Activated CD8-positive, alpha-beta memory T cell treated with anti-CD3 and anti-CD28 coated beads for 48 hours (primary cell): ENCODE results near the gene SLC2A9.
"Not testable (repeated sequence)": the region's sequence is repeated elsewhere in the genome, so short reads cannot be mapped to it uniquely, and the experiment has no call there.

Experiments
- DNase-seq, 3 experiments: peaks; one replicate each; pipeline ENCODE4 v3.0.0-alpha.2; 2020; ENCODE audit warnings: low read depth in 2 of 3, low spot score in 2 of 3

SLC2A9 gene

DNA sequence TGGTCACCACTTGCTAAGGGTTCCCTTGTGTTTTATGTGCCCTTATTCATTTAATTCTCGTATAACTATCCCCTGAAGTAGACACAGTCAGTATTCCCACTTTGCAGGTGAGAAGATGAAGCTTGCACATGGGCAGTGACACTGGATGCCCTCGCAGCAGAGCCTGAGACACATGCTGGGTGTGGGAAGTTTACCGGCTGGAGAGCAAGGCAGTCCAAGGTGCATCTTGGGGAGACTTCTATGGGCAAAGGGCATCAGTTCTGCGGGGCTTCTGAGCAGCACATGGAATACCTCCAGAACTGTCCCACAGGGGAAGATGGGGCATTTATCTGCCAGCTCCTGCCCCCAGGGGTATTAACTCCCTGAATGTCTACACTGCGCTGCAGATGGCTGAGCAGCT lies 92.2 kb downstream of the SLC2A9 start:
- no peak for DNase-seq

DNA sequence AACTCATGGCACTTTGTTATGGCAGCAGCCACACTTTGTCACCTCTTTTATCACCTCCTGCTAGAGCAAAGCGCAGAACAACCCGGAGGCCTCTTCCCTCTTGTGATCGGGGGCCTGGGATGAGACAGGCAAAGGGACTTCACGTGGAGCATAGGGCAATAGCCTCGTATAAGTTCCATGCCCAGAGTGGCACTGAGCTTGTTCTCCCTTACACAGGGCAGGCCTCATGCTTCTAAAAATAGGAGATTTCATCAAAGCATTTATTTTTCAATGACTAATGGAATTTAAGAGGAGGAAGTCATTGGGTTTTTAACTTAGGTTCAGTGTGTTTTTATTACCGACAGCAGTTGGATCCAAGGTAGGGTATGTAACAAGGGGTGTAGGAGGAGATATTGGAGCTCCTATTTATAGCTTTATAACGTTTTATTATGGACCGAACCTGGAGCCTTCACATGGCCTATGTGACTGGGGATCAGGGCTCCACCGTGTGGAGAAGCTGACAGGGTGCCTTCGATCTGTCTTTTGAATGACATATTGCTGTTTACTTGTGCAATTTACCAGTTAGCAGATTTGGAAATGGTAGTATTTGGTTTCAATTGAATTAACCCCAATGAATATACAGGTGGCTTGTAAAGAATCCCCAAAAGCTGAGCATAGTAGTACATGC lies 93.8 kb downstream of the SLC2A9 start:
- no peak for DNase-seq

DNA sequence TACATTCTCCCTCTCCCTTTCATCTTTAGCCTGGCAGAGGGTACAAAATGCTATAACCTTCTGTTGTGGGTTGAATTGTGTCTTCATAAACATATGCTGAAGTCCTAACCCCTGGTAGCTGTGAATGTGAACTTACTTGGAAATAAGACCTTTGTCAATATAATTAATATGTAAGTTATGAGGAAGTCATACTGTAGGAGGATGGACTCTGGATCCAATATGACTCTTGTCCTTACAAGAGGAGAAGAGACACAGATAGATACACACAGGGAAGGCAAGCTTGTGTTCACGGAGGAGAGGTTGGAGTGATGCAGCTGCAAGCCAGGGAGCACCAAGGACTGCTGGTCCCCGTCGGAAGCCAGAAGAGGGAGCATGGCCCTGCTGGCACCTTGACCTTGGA lies 94.7 kb downstream of the SLC2A9 start:
- no peak for DNase-seq

DNA sequence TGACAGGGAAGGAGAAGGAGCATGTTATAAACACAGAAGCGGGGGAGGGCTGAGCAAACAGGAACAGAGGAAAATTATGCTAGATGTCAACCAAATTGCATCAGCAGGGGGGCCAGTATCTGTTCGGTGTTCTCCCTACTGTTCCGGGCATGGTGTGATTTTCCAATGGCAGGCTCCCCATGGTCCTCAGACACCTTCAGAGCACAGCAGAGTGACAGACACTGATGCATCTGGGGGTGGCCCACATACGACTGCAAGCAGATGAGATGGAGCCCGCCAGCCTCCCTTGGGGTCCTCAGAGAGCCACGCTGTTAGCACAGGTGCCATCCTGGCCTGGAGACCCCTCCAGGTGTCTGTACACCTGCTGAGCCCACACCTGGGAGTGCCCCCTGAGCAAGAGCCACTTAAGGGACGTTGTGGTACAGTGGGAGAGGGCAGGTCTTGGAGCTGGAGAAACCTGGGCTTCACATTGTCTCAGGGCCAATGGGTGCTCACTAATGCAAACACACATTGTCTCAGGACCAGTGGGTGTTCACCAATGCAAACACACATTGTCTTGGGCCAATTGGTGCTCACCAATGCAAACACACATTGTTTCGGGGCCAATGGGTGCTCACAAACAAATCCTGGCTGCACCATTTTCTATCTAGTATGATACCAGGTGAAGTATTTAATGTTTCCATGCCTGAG lies 95.4 kb downstream of the SLC2A9 start:
- DNase-seq, result no peak

DNA sequence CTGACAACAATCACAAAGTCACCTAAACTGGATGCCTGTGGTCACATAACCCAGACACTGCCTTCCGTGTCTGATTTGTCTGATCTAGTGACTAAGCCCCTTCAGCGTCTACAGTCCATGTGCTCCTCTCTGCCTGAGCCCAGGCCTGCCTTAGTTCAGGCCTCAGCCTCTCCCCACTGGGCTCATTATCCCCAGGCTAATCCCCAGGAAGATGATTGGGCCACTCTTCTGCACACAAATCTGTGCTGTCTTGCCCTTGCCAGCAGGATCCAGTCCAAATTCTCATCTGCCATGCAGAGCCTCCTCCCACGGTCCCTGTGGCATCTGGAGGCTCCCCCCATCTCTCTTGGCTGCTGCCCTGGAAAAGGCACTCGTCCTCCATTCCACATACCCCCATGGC lies 96.5 kb downstream of the SLC2A9 start:
- no peak for DNase-seq

DNA sequence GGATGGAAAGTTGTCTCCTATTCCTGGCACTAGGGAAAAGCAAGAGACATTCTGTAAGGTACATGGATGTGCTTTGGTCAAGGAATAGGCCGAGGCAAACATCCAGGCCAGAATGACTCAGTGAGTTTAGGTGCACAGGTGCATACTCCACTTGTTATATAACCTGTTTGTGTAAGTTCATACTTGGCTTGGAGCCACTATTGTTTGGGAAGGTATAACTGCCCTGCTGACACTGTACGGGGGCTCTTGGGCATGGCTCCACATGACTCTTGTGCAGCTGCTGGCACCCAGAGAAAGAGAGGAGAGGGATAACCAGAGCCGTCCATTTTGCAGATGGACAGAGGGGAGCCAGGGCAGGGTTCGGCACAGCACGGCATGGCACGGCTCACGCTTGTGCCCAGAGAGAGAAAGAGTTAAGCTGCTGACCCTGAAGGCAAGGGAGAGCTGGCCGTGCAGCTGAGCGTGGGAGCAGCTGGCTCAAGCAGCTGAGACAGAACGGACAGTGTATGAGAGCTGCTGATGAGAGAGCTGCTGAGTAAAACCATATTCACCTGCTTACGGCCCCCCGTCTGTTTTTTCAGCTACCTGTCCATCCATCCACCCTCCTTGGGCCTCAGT lies 98.0 kb downstream of the SLC2A9 start:
- DNase-seq, result no peak

DNA sequence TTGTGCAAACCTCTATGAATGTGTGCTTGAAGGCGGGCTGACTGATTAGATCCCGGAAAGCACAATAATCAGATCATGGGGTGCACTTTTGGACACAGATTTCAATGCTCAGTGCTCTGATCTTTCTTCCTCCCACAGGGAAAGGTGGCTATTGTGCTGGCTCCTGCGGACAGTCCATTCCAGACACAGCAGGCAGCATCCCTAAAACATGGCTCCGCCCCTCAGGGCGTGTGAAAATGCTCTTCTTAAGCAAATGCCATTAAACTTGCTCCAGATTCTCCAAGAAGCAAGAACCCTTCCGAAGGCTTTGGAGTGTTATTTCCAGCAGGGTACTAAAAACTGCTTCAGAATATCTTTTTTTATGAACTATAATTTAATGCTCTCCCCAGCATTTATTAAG lies 100.0 kb downstream of the SLC2A9 start:
- no peak for DNase-seq

DNA sequence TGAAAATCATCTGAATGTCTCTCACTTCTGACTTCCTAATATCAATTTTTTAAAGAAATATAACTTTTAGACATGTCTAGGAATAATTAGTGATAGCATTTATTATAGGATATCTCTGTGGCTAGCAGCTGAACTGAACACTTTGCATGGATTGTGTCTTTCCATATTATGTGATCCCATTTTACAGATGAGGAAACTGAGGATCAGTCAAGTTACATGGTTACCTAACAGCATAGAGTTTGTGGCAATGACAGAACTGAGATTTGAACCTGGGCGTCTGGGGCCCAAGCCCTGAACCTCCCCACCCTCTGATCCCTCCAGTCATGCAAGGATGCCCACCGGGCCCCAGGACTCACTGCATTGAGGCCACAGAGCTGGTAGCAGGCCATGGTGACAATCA lies 101.3 kb downstream of the SLC2A9 start:
- DNase-seq, result no peak

DNA sequence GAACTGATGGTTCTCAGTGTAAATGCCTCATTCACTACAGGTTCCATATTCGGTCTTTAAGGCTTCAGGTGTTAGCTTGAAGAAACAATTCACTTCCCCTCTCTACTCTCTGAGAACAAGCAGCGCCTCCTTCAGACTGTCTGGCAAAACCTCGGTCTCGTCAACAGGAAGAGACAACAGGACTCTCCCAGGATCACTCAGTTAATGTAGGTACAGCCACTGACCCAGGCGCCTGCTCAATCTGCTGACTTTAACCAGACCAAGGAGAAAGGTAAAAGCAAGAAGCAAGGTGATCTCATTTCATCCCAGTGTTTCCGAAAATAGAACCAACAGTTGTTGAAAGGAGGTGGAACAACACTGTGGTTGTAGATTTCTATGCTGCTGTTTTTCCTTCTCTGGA lies 102.2 kb downstream of the SLC2A9 start:
- no peak for DNase-seq

DNA sequence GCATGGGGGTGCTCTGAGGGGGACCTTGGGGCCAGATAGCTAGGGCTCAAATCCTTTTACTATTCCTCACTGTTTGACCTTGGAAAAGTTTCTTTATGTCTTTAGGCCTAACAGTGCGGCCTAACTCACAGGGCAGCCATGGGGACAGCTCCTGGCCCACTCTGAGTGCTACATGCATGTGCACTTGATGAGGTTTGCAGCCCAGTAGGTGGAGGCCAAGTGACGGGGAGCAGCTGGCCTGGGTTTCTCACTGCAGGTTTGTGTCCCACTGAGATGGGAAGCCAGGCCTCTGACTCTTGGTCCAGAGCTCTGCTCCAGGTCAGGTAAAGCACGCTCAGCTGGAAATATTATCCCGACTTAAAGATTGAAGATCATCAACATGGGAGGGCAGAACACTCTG lies 102.8 kb downstream of the SLC2A9 start:
- no peak for DNase-seq

DNA sequence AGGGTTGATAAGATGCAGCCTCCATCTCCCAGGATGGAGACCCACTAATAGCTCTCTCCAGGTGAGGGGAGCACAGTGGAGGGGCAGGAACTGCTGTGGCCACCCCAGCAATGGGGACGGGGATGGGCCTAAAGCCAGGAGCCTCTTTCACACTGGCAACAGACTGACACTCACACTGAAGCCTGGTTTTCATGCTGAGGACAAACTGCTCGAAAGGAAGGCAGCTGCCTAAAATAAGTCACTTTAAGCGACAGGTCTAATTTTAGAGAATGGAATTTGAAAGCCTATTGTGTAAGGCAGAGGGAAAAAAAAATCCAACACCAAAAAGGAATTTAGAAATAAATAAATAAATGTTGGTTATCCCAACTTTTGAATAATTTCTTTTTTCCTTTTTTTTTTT lies 104.4 kb downstream of the SLC2A9 start:
- no peak for DNase-seq

DNA sequence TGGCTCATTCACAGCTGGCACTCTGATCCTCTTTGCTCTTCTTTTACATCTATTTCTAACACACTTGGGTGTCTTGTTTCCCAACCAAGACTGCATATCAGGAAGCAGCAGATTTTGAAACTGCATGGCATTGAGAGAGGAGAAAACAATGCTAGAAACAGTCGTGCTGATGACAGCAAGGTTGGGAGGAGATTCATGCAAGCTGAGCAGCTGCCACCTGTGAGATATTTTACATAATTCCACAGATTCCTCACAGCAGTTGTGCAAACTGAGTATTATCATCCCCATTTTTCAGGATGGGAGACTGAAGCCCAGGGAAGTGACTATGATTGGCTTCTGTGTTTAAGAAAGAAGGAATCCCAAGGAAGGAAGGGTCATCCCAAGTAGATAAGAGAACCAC lies 105.0 kb downstream of the SLC2A9 start:
- no peak for DNase-seq

DNA sequence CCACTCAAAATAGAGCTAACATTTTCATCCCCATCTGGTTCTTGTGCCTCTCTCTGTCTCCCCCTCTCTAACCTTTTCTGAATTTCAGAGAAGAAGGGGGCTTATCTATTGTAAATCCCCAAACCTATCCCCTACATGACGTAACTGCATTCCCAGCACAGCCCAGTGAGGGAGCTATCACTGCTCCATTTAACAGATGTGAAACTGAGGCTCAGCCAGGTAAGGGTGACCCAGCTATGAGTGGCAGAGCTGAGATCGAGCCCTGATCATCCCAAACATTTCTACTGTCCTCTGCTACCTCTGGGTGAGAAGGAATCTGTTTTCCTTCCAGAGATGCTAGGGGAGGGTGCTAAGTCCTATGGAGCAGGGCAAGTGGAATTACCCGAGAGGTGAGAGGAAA lies 107.5 kb downstream of the SLC2A9 start:
- DNase-seq, result no peak

DNA sequence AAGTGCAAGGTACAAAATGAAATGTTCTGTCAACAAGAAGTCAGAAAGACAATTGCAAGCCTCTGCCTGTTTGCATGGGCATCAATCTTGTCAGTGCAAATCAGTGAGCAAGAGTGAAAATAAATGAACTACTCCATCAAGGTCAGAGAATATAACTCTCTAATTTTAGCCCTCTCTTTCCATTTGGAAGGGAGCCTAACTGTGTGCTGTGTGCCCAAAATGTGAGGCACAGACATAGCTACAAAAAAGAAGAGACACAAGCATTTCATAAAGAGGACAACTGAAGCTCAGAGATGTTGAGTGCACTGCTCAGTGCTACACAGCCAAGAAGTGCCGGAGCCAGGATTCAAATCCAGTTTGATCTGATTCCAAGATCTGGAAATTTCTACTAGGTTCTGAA lies 114.3 kb downstream of the SLC2A9 start:
- DNase-seq, result no peak

DNA sequence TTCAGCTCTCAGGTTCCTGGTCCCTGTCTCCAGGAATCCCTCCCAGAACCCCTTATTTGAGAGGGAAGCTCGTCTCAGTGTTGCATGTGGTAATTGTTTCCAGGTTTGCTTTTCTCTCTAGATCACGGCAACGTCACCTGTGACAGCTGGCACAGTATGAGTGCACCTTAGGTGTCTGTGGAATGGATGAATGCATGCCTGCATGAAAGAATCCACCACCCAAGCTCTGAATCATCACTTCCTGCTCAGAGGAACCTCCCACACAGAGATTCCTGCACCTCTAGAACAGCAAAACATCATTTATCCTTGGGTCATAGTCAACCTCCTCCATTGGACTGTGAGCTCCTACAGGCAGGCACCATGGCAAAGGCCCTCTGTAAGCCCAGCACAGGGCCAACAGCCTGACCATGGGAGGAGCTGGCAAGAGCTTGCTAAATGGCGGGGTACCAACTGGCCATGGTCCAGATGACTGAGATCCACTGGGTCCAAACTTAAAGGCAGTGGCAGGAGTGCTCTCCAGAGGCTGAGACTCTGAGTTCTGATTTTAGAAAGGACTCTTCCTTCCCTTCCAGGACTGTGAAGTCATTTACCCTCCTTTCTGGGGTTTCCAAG lies 116.2 kb downstream of the SLC2A9 start:
- no peak for DNase-seq

DNA sequence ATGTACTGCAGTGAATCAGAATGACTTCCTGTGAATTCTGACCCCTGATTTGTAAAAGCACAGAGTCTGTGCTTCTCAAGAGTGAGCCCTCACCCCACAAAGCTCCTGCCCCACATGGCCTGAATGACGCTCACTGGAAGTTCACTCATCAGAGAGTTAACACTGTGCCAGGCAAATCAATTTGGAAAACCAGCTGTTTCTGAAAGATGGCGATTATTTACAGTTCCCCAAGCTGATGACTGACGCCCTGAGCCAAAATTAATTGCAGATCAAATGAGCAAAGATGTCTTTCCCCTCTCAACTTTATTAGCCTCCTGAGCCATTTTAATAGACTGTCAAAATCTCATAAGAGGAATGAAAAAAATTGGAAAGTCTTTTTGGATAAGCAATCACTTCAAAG lies 118.0 kb downstream of the SLC2A9 start:
- DNase-seq, result no peak

DNA sequence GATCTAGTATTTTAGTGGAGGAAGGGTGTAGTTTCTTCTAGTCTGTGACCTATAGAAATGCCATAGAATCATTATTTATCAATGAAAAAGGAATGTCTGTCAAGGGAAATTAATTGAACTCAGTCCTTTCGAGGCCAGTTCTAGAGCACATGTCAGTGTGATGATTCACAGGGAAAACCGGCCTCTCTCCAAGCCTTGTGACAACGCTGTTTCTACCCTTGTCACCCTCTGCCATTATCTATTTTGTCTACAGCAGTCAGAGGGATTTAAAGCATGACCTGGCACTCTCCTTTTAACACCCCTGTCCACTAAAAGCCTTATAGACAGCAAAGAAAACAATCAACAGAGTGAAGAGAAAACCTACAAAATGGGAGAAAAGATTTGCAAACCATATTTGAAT lies 120.0 kb downstream of the SLC2A9 start:
- DNase-seq, result no peak

DNA sequence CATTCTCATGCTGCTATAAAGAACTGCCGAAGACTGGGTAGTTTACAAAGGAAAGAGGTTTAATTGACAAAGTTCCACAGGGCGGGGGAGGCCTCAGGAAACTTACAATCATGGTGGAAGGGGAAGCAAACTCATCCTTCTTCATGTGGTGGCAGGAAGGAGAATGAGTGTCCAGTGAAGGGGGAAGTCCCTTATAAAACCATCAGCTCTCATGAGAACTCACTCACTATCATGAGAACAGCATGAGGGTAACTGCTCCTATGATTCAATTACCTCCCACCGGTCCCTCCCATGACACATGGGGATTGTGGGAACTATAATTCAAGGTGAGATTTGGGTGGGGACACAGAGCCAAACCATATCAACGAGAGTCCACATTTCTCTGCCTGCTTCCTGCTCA lies 120.7 kb downstream of the SLC2A9 start:
- DNase-seq, result not testable (repeated sequence)

DNA sequence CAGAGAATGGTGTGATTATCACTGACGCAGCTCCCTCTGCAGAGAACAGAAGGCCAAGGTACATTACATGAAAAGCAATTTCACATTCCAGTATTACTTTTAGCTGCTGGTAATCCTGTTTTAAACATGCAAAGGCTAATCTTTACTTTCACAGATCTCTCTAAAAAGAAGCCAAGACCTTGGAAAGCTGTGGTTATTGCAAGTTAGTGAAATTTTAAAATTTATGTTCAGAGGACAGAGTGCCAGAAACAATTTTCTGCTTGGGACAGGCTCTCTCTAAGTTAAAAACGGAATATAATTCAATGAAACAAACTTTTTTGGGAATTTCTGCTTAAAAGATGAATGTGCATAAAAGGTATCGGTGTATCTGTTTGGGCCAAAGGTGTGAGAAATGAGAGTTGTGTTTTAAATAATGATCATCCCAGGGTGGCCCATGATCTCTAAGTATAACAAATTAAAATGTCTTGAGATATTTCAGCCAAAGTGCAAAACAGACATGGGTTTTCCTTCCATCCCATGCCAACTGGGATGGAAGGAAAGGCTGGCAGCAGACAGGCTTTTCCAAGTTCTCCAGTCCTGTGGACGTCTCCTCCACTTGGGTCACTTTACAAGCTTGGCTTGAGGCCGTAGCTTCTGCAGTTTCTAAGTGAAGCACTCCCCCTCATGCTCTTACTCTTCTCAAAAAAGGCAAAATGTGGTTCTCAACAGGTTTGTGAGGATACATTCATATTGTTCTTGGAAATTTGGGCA lies 121.8 kb downstream of the SLC2A9 start:
- no peak for DNase-seq

DNA sequence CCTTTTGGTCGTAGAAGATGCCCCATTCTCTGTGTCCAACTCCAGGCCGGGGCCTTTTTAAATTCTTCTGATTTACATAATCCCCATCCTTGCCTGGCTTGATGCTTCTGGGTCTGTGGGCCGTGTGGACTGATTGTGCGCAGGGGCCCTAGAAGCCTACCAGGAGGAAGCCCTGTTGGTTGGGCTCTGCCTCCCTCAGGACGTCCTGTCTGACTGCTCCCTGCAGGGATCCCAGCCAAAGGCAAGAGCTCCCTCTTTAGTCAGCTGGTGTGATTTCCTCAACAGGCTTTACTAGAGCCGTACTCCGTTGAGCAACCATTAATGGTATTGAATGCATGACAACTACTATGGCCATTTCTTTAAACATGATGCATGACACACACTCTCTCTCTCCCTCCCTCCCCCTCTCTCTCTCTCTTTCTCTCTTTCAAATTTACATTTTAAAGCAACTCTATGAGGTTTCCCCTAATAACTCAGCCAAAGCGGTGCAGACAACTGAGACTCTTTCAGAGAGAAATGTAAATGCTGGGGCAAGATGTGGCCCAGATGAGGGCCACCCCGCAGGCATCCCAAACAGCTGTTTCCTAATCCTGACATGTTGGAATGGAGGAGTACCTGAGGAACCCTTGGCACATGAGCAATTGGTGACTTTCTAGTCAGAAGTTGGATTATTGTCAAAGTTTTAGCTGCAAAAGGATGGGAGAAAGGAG lies 122.5 kb downstream of the SLC2A9 start:
- no peak for DNase-seq

DNA sequence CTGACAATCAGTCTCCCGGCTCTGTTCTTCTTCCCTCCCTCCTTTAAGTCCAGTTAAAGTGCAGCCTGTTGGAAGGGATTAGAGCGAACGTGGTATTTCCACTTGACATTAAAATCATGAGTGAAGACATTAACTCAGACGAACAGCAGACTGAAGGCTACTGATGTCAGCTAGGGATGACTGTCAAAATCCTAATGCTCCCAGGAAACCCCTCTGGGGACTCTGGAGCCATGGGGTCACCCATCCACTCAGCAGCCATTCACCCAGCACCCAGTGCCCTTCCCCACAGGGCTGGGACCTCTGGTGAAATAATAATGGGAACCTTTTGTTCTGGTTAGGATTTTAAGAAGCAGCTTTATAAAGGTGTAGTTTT lies 126.0 kb downstream of the SLC2A9 start:
- no peak for DNase-seq
